ENCODE results near the gene GNG13. TPM values are rescaled to one million over a fixed set of nuclear protein-coding genes. Genes with fewer than 3 reads are reported as not detected.
"Not testable (repeated sequence)": the region's sequence is repeated elsewhere in the genome, so short reads cannot be mapped to it uniquely, and the experiment has no call there.

The GNG13 gene
- total RNA-seq, 4 donors from 2014 or later = not detected

GRCh38 chr16:821751-822150, 21.2 kb upstream of the GNG13 start:
- H3K27ac ChIP-seq = no peak overlapping the region

GRCh38 chr16:820748-821147, 20.2 kb upstream of the GNG13 start:
- TF ChIP-seq EP300 (IDR thresholded peaks at IDR 0.05) (no peak), CTCF (IDR thresholded peaks at IDR 0.05) (no peak), POLR2A (IDR thresholded peaks at IDR 0.05) (no peak)
- no peaks in the 10 kb centered on the region for H3K9me3 ChIP-seq
- H3K4me3 ChIP-seq = no peak overlapping the region
- WGBS, 2 donors = 61 to 64% methylated on average over 12 of the region's 12 CpGs
- DNase-seq (ENCODE audit: low spot score in 2 of 2) = no peak
- peaks cover 0 to 11% (median 0%) of the 10 kb centered on the region in 4 donors for H3K4me1 ChIP-seq
- H3K27me3 ChIP-seq = peaks cover 2 to 74% of the 10 kb centered on the region in 2 donors
- H3K36me3 ChIP-seq = no peaks in the 10 kb centered on the region
- no peak overlapping the region for H3K27ac ChIP-seq

More at GRCh38 chr16:821751-822150, 21.2 kb upstream of the GNG13 start:
- no peaks in the 10 kb centered on the region for H3K36me3 ChIP-seq
- H3K27me3 ChIP-seq = peaks cover 2 to 72% of the 10 kb centered on the region in 2 donors
- H3K9me3 ChIP-seq = no peaks in the 10 kb centered on the region
- TF ChIP-seq EP300 (IDR thresholded peaks at IDR 0.05) (no peak), CTCF (IDR thresholded peaks at IDR 0.05) (no peak), POLR2A (IDR thresholded peaks at IDR 0.05) (no peak)
- DNase-seq (ENCODE audit: low spot score in 2 of 2) = no peak
- H3K4me3 ChIP-seq = no peak overlapping the region
- WGBS, 2 donors = 61 to 64% methylated on average over 13 of the region's 13 CpGs
- H3K4me1 ChIP-seq = peaks cover 0 to 11% (median 0%) of the 10 kb centered on the region in 4 donors

- not testable (repeated sequence) for H3K4me3 ChIP-seq; H3K4me1 ChIP-seq; H3K36me3 ChIP-seq; H3K9me3 ChIP-seq; H3K27ac ChIP-seq; DNase-seq (ENCODE audit: low spot score in 2 of 2)
- H3K27me3 ChIP-seq = peaks cover 2 to 70% of the 10 kb centered on the region in 2 donors
- WGBS, 2 donors = 66 to 71% methylated on average over 10 of the region's 10 CpGs
These were observed 19.5 kb upstream of the GNG13 start for GRCh38 chr16:820044-820408.

GRCh38 chr16:819336-820043, 19.0 kb upstream of the GNG13 start:
- no peak for TF ChIP-seq POLR2A (IDR thresholded peaks at IDR 0.05)
- no peak for TF ChIP-seq CTCF (IDR thresholded peaks at IDR 0.05)
- no peak for TF ChIP-seq EP300 (IDR thresholded peaks at IDR 0.05)
- Histone ChIP-seq H3K9me3 (no peaks in the 10 kb centered on the region), H3K27ac (no peak overlapping the region), H3K4me3 (no peak overlapping the region), H3K36me3 (no peaks in the 10 kb centered on the region), H3K27me3 (peaks cover 2 to 67% of the 10 kb centered on the region in 2 donors), H3K4me1 (no peaks in the 10 kb centered on the region)
- 69 to 76% methylated on average over 23 of the region's 23 CpGs for WGBS, 2 donors
- no peak for DNase-seq (ENCODE audit: low spot score in 2 of 2)

GRCh38 chr16:818592-818991, 18.1 kb upstream of the GNG13 start:
- H3K4me1 ChIP-seq = peaks cover 0 to 9% (median 0%) of the 10 kb centered on the region in 4 donors
- no peak overlapping the region for H3K4me3 ChIP-seq
- no peaks in the 10 kb centered on the region for H3K9me3 ChIP-seq
- 77% methylated on average over 2 of the region's 2 CpGs for WGBS, 2 donors
- H3K36me3 ChIP-seq = no peaks in the 10 kb centered on the region
- H3K27me3 ChIP-seq = peaks cover 2 to 72% of the 10 kb centered on the region in 2 donors
- no peak overlapping the region for H3K27ac ChIP-seq
- DNase-seq (ENCODE audit: low spot score in 2 of 2) = no peak
- TF ChIP-seq POLR2A (IDR thresholded peaks at IDR 0.05) (no peak), EP300 (IDR thresholded peaks at IDR 0.05) (no peak), CTCF (IDR thresholded peaks at IDR 0.05) (no peak)

All from tibial nerve (tissue), 4 donors.